Adrenal gland (tissue), 12 donors: ENCODE measurements around the gene MS4A3. TPM values are rescaled to one million over a fixed set of nuclear protein-coding genes. Genes with fewer than 3 reads are reported as not detected.

ENCODE experiments used
- DNase-seq, 7 donors: peaks; one replicate each; pipeline ENCODE4 v3.0.0-alpha.2; 2019 to 2020
- H3K27ac ChIP-seq, 5 donors: fragments of 200-600 bp; sonication (generic) in 4 of 5; 1 replicate in 3 of 5; 2 replicates in 2 of 5; pipeline versions ENCODE4 v1.5.1 to v1.8.0; 2016 to 2020; ENCODE audit warnings: mild to moderate bottlenecking in 1 of 5
- H3K27me3 ChIP-seq: fragments of 200-600 bp; 2 replicates; pipeline ENCODE4 v1.8.0; 2021
- H3K36me3 ChIP-seq, 2 donors: fragments of 200-600 bp; replicated peaks in 1 of 2; 1 replicate in 1 of 2; 2 replicates in 1 of 2; pipeline versions ENCODE4 v1.5.1 to v1.8.0; 2018 to 2022
- H3K4me1 ChIP-seq, 2 donors: fragments of 200-600 bp; replicated peaks in 1 of 2; 1 replicate in 1 of 2; 2 replicates in 1 of 2; pipeline versions ENCODE4 v1.5.1 to v1.8.0; 2018 to 2021
- H3K4me3 ChIP-seq, 4 donors: fragments of 200-600 bp; sonication (generic) in 3 of 4; one replicate each; pipeline ENCODE4 v1.5.1; 2016 to 2018
- H3K9me3 ChIP-seq, 3 donors: fragments of 200-600 bp; sonication (generic) in 1 of 3; replicated peaks in 1 of 3; 1 replicate in 2 of 3; 2 replicates in 1 of 3; pipeline versions ENCODE4 v1.5.1 to v1.8.0; 2016 to 2021
- CTCF ChIP-seq, 6 experiments: fragments of 450-650 bp in 4 of 6; fragments of 200-600 bp in 2 of 6; sonication (generic) in 1 of 6; IDR thresholded peaks; 1 replicate in 5 of 6; 2 replicates in 1 of 6; pipeline versions ENCODE4 v1.5.1 to v1.8.0; 2016 to 2021; ENCODE audit warnings: antibody characterized with exemption in 6 of 6, mild to moderate bottlenecking in 2 of 6, moderate library complexity in 1 of 6
- POLR2A ChIP-seq, 2 donors: fragments of 450-650 bp; IDR thresholded peaks; one replicate each; pipeline ENCODE4 v1.6.1; 2017; ENCODE audit warnings: antibody characterized with exemption in 2 of 2, mild to moderate bottlenecking in 2 of 2, moderate library complexity in 1 of 2
- WGBS, 4 donors: extraction: QIAGEN DNeasy Blood & Tissue Kit in 2 of 4; methylation state at CpG; one replicate each; pipeline versions ENCODE4 v1.1.5 to v1.1.7; 2013 to 2017; 5-methylcytosine and 5-hydroxymethylcytosine counted together
- intact Hi-C, 2 donors: fragments of 100-400 bp; cut with DNase I; formaldehyde crosslinking; loops; one replicate each; pipeline versions ENCODE4 v1.14.1 to v1.15.0; 2022 to 2023
- polyA plus RNA-seq, 3 donors: library from polyadenylated mRNA; stranded (reverse); fragments of 200-250 nt in 2 of 3; fragments of 350-450 nt in 1 of 3; fragmentation: Illumina TruSeq in 1 of 3; extraction: RNeasy Lipid Tissue Mini Kit (QIAGEN cat#74804) in 1 of 3; gene quantifications; one replicate each; pipeline ENCODE4 v1.2.3, GENCODE V29; 2013 to 2014
- total RNA-seq, 9 donors: library from RNA; depleted of rRNA in 4 of 9; stranded (reverse); fragments of >200 nt in 4 of 9; fragments of 120-200 nt in 1 of 9; fragmentation: NEBNext Ultra II Directional in 1 of 9; extraction: Animal tissue kit (Norgen Biotek cat#: 25700) in 1 of 9; gene quantifications; one replicate each; pipeline versions ENCODE4 v1.1.0 to v1.2.4, GENCODE V29; 2013 to 2023
- donor health status: healthy with polysubstance abuse.
- donor health status: Bipolar disorder and iron deficiency.
- donor health status: DM: yes; HTN: yes; CAD: no.
- donor health status: DM: no; HTN: no; CAD: no.
- donor health status: DM: no; HTN: no; CAD: no.
- donor health status: DM: yes; HTN: yes; CAD: no.

Gene MS4A3
- total and polyA plus RNA-seq, 12 donors: 0.22 TPM; not detected in 11

GRCh38 chr11:60077216-60077817 lies 20.9 kb downstream of the MS4A3 start:
- no peaks in the 10 kb centered on the region for H3K9me3 ChIP-seq
- DNase-seq: no peak
- WGBS, 4 donors: 67 to 75% (median 72%) methylated on average over 15 of the region's 15 CpGs
- H3K27me3 ChIP-seq: no peaks in the 10 kb centered on the region
- no peak overlapping the region for H3K4me3 ChIP-seq
- TF ChIP-seq POLR2A (IDR thresholded peaks at IDR 0.05) (no peak), CTCF (IDR thresholded peaks at IDR 0.05) (no peak)
- no peaks in the 10 kb centered on the region for H3K4me1 ChIP-seq
- no peak overlapping the region for H3K27ac ChIP-seq
- intact Hi-C loops: no loop called here
- H3K36me3 ChIP-seq: no peaks in the 10 kb centered on the region

DNA sequence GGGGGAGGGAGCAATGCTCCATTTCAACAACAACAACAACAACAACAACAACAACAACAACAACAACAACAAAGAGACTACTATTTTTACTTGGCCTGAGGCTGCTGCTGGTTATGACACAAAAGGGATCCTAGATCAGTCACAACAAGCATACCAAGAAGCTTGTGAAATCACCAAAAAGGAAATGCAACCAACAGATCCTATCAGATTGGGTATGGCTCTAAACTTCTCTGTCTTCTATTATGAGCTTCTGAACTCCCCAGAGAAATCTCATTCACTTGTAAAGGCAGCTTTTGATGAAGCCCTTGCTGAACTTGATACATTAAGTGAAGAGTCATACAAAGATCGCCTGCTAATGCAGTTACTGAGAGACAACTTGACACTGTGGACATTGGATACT lies 21.5 kb downstream of the MS4A3 start:
- WGBS, 4 donors: 77 to 83% (median 81%) methylated on average over 1 of the region's 1 CpG

GRCh38 chr11:60078745-60079144 lies 22.3 kb downstream of the MS4A3 start:
- no peaks in the 10 kb centered on the region for H3K36me3 ChIP-seq
- DNase-seq: no peak
- H3K27ac ChIP-seq: no peak overlapping the region
- WGBS, 4 donors: 66 to 72% (median 70%) methylated on average over 4 of the region's 4 CpGs
- H3K4me3 ChIP-seq: no peak overlapping the region
- intact Hi-C loops: no loop called here
- TF ChIP-seq POLR2A (IDR thresholded peaks at IDR 0.05) (no peak), CTCF (IDR thresholded peaks at IDR 0.05) (no peak)
- H3K4me1 ChIP-seq: no peaks in the 10 kb centered on the region
- H3K9me3 ChIP-seq: no peaks in the 10 kb centered on the region
- H3K27me3 ChIP-seq: no peaks in the 10 kb centered on the region

More for the DNA sequence above, 21.5 kb downstream of the MS4A3 start:
- intact Hi-C loops: no loop called here
- no peak for TF ChIP-seq POLR2A (IDR thresholded peaks at IDR 0.05)
- TF ChIP-seq CTCF (IDR thresholded peaks at IDR 0.05): no peak
- H3K4me3 ChIP-seq: no peak overlapping the region
- H3K27ac ChIP-seq: no peak overlapping the region
- H3K9me3 ChIP-seq: no peaks in the 10 kb centered on the region
- no peak for DNase-seq
- H3K36me3 ChIP-seq: no peaks in the 10 kb centered on the region
- H3K27me3 ChIP-seq: no peaks in the 10 kb centered on the region
- no peaks in the 10 kb centered on the region for H3K4me1 ChIP-seq

DNA sequence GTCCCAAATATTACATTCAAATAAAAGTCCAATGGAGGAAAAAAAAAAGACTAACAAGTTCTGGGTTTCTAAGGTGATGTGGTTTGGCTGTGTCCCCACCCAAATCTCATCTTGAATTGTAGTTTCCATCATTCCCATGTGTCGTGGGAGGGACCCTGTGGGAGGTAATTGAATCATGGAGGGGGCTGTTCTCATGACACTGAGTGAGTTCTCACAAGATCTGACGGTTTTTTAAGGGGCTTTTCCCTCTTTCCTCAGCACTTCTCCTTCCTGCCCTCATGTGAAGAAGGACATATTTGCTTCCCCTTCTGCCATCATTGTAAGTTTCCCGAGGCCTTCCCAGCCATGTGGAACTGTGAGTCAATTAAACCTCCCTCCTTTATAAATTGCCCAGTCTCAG lies 24.1 kb downstream of the MS4A3 start:
- TF ChIP-seq POLR2A (IDR thresholded peaks at IDR 0.05) (no peak), CTCF (IDR thresholded peaks at IDR 0.05) (no peak)
- no peak overlapping the region for H3K27ac ChIP-seq
- H3K27me3 ChIP-seq: no peaks in the 10 kb centered on the region
- H3K4me3 ChIP-seq: no peak overlapping the region
- no peaks in the 10 kb centered on the region for H3K9me3 ChIP-seq
- intact Hi-C loops: no loop called here
- no peak for DNase-seq
- no peaks in the 10 kb centered on the region for H3K36me3 ChIP-seq
- H3K4me1 ChIP-seq: no peaks in the 10 kb centered on the region
- WGBS, 4 donors: 51 to 76% (median 54%) methylated on average over 3 of the region's 3 CpGs
